Esophagus muscularis mucosa (tissue), 4 donors: ENCODE results near the gene DPYD.

Experiments
- CTCF ChIP-seq, 3 experiments: fragments of 200-600 bp in 2 of 3; fragments of 450-650 bp in 1 of 3; sonication (generic) in 2 of 3; IDR thresholded peaks; one replicate each; pipeline ENCODE4 v1.5.1; 2017 to 2019; ENCODE audit warnings: antibody characterized with exemption in 3 of 3, mild to moderate bottlenecking in 2 of 3, moderate library complexity in 1 of 3
- EP300 ChIP-seq: sonication (generic); formaldehyde crosslinking; IDR thresholded peaks from one replicate; pipeline ENCODE4 v1.6.1; 2017; ENCODE audit warnings: antibody characterized with exemption
- POLR2A ChIP-seq: fragments of 450-650 bp; IDR thresholded peaks from one replicate; pipeline ENCODE4 v1.6.1; 2017; ENCODE audit warnings: antibody characterized with exemption, moderate library complexity, mild to moderate bottlenecking, low read depth
- POLR2AphosphoS5 ChIP-seq, 2 donors: sonication (generic); formaldehyde crosslinking; IDR thresholded peaks; one replicate each; pipeline ENCODE4 v1.6.1; 2017; ENCODE audit warnings: antibody characterized with exemption in 2 of 2

GRCh38 chr1:97712980-97713379, 207.9 kb downstream of the DPYD start:
- no peak for TF ChIP-seq POLR2AphosphoS5 (IDR thresholded peaks at IDR 0.05)
- TF ChIP-seq CTCF (IDR thresholded peaks at IDR 0.05), result no peak
- TF ChIP-seq POLR2A, result no peak
- no peak for TF ChIP-seq EP300
